HepG2 (cell line): Measurements from ENCODE around the gene POLR3H. TPM values are rescaled to one million over a fixed set of nuclear protein-coding genes. Genes with fewer than 3 reads are reported as not detected.
A peak's percentile ranks its signal among the peaks of the same experiment; 100 is the strongest.

ENCODE experiments used
- BORCS8-MEF2B ChIP-seq: sonication (generic); formaldehyde crosslinking; IDR thresholded peaks from 2 replicates; pipeline ENCODE4 v1.8.0; 2022; ENCODE audit warnings: mild to moderate bottlenecking, missing genetic modification reagents
- BRCA1 ChIP-seq: sonication (generic); formaldehyde crosslinking; IDR thresholded peaks from 2 replicates; pipeline ENCODE4 v1.4.0; 2020; ENCODE audit warnings: missing genetic modification reagents
- CEBPG ChIP-seq: IDR thresholded peaks from 2 replicates; pipeline ENCODE4 v1.6.1; 2016
- FIP1L1 ChIP-seq: fragments of 200-400 bp; formaldehyde crosslinking; IDR thresholded peaks from 2 replicates; pipeline ENCODE4 v1.6.1; 2018; ENCODE audit warnings: low read depth, mild to moderate bottlenecking, low read length, moderate library complexity, borderline replicate concordance; ENCODE audit not compliant: insufficient read depth
- HMGXB4 ChIP-seq, 2 experiments: sonication (generic) in 1 of 2; formaldehyde crosslinking in 1 of 2; IDR thresholded peaks; 2 replicates each; pipeline versions ENCODE4 v1.4.0 to v1.6.1; 2018 to 2020; ENCODE audit warnings: missing genetic modification reagents in 2 of 2, borderline replicate concordance in 1 of 2, low read depth in 1 of 2, mild to moderate bottlenecking in 1 of 2, missing biosample characterization in 1 of 2
- KAT8 ChIP-seq: IDR thresholded peaks from 2 replicates; pipeline ENCODE4 v1.6.1; 2016; ENCODE audit warnings: missing genetic modification reagents, missing compliant biosample characterization
- LCORL ChIP-seq, 2 experiments: fragments of 450-650 bp in 1 of 2; sonication (generic) in 1 of 2; formaldehyde crosslinking in 1 of 2; IDR thresholded peaks; 2 replicates each; pipeline versions ENCODE4 v1.5.0 to v1.6.1; 2017 to 2020; ENCODE audit warnings: antibody characterized with exemption in 1 of 2, missing genetic modification reagents in 1 of 2
- MIER3 ChIP-seq: IDR thresholded peaks from 2 replicates; pipeline ENCODE4 v1.6.1; 2016; ENCODE audit warnings: missing compliant biosample characterization, borderline replicate concordance
- PPARG ChIP-seq: conservative IDR thresholded peaks from 2 replicates; pipeline ENCODE4 v1.6.1; 2016; ENCODE audit warnings: missing biosample characterization, missing genetic modification reagents
- PRDM10 ChIP-seq: sonication (generic); formaldehyde crosslinking; IDR thresholded peaks from 2 replicates; pipeline ENCODE4 v1.4.0; 2020; ENCODE audit warnings: low read depth, missing genetic modification reagents
- RAD21 ChIP-seq: fragments of 450-650 bp; formaldehyde crosslinking; IDR thresholded peaks from 2 replicates; pipeline ENCODE4 v1.5.0; 2020; ENCODE audit warnings: mild to moderate bottlenecking
- SALL2 ChIP-seq: sonication (generic); formaldehyde crosslinking; IDR thresholded peaks from 2 replicates; pipeline ENCODE4 v1.8.1; 2023; ENCODE audit warnings: mild to moderate bottlenecking, missing genetic modification reagents, inconsistent platforms
- SMARCE1 ChIP-seq: fragments of 450-650 bp; IDR thresholded peaks from 2 replicates; pipeline ENCODE4 v1.6.1; 2017; ENCODE audit warnings: borderline replicate concordance
- XRCC5 ChIP-seq: fragments of 200-400 bp; formaldehyde crosslinking; optimal IDR thresholded peaks from 2 replicates; pipeline ENCODE3; 2017; ENCODE audit warnings: mild to moderate bottlenecking, low read length
- ZFP91 ChIP-seq: sonication (generic); formaldehyde crosslinking; IDR thresholded peaks from 2 replicates; pipeline ENCODE4 v1.9.0; 2022; ENCODE audit warnings: missing genetic modification reagents, mild to moderate bottlenecking, borderline replicate concordance
- ZNF263 ChIP-seq: sonication (generic); formaldehyde crosslinking; IDR thresholded peaks from 2 replicates; pipeline ENCODE4 v1.4.0; 2020; ENCODE audit warnings: missing genetic modification reagents
- ZNF329 ChIP-seq: sonication (generic); formaldehyde crosslinking; IDR thresholded peaks from 2 replicates; pipeline ENCODE4 v1.9.0; 2021; ENCODE audit warnings: low read depth, mild to moderate bottlenecking, missing genetic modification reagents
- ZNF772 ChIP-seq: sonication (generic); formaldehyde crosslinking; IDR thresholded peaks from 2 replicates; pipeline ENCODE4 v1.5.0; 2020; ENCODE audit warnings: mild to moderate bottlenecking, missing genetic modification reagents
- ZSCAN31 ChIP-seq: sonication (generic); formaldehyde crosslinking; IDR thresholded peaks from 2 replicates; pipeline ENCODE4 v1.5.0; 2020; ENCODE audit warnings: low read depth, mild to moderate bottlenecking, missing genetic modification reagents
- polyA plus RNA-seq, 8 experiments: library from polyadenylated mRNA; depleted of rRNA in 3 of 8; stranded (reverse) in 7 of 8; unstranded in 1 of 8; fragments of >200 nt; fragmentation: Illumina TruSeq in 4 of 8; extraction: Trizol in 4 of 8; gene quantifications; 2 replicates each; pipeline versions ENCODE4 v1.2.1 to v1.2.3, GENCODE V29; 2011 to 2016; ENCODE audit warnings: low read depth in 4 of 8, missing spikeins in 1 of 8, mixed read lengths in 1 of 8; ENCODE audit not compliant: insufficient read depth in 1 of 8
- total RNA-seq, 5 experiments: library from RNA; depleted of rRNA; stranded (reverse); fragments of >200 nt; fragmentation: Illumina TruSeq; extraction: Trizol; gene quantifications; 2 replicates each; pipeline ENCODE4 v1.2.3, GENCODE V29; 2016; ENCODE audit warnings: low read depth in 1 of 5

Gene POLR3H
- total and polyA plus RNA-seq, 2 of the 13 experiments (the other 11 are each of a cell fraction or from before 2014, with no cell fraction given) = 10.3 to 28.6 TPM

- TF ChIP-seq ZFP91 = peak; percentile 83
- 0 out of 2 replicates have a peak, but pooled peaks have one; percentile 36 for TF ChIP-seq ZSCAN31 (CRISPR knock-in tag)
- peak; percentile 46; the same call in 1 of the 2 replicates for TF ChIP-seq BORCS8-MEF2B (CRISPR knock-in tag)
- no peak for TF ChIP-seq SMARCE1
- TF ChIP-seq RAD21 (CRISPR knock-in tag) = peak; percentile 98
- TF ChIP-seq PRDM10 (CRISPR knock-in tag) = 0 out of 2 replicates have a peak, but pooled peaks have one; percentile 53
- peak; percentile 64; the same call in 1 of the 2 replicates for TF ChIP-seq SALL2 (CRISPR knock-in tag)
- TF ChIP-seq MIER3 (CRISPR knock-in tag) = peak; percentile 68; the same call in 1 of the 2 replicates
- no peak for TF ChIP-seq ZNF329
- peak; percentile 88 for TF ChIP-seq ZNF263 (CRISPR knock-in tag)
- peak; percentile 48; the same call in 1 of the 2 replicates for TF ChIP-seq CEBPG
- no peak for TF ChIP-seq LCORL (IDR thresholded peaks at IDR 0.05)
- peak; percentile 69; the same call in 1 of the 2 replicates for TF ChIP-seq LCORL (CRISPR knock-in tag; IDR thresholded peaks at IDR 0.05)
- TF ChIP-seq PPARG (CRISPR knock-in tag) = 0 out of 2 replicates have a peak, but pooled peaks have one; percentile 44
- peak; percentile 48; the same call in 1 of the 2 replicates for TF ChIP-seq KAT8
- TF ChIP-seq XRCC5 = peak; percentile 92
- TF ChIP-seq BRCA1 (CRISPR knock-in tag) = 0 out of 2 replicates have a peak, but pooled peaks have one; percentile 41
- peak; percentile 75 to 87; a peak in 3 of 4 replicates for TF ChIP-seq HMGXB4 (CRISPR knock-in tag; IDR thresholded peaks at IDR 0.05; ENCODE audit: borderline replicate concordance in 1 of 2, low read depth in 1 of 2)
- TF ChIP-seq ZNF772 (CRISPR knock-in tag) = peak; percentile 88
- TF ChIP-seq FIP1L1 = no peak
These were observed 32.6 kb upstream of the POLR3H start (continued) for GRCh38 chr22:41576877-41577276.
